Adrenal gland (tissue), 5 donors: Measurements from ENCODE around the gene CRYBA4.
A peak's percentile ranks its signal among the peaks of the same experiment; 100 is the strongest.

ENCODE experiments used
- CTCF ChIP-seq, 6 experiments: fragments of 450-650 bp in 4 of 6; fragments of 200-600 bp in 2 of 6; sonication (generic) in 1 of 6; IDR thresholded peaks; 1 replicate in 5 of 6; 2 replicates in 1 of 6; pipeline versions ENCODE4 v1.5.1 to v1.8.0; 2016 to 2021; ENCODE audit warnings: antibody characterized with exemption in 6 of 6, mild to moderate bottlenecking in 2 of 6, moderate library complexity in 1 of 6
- POLR2A ChIP-seq, 2 donors: fragments of 450-650 bp; IDR thresholded peaks; one replicate each; pipeline ENCODE4 v1.6.1; 2017; ENCODE audit warnings: antibody characterized with exemption in 2 of 2, mild to moderate bottlenecking in 2 of 2, moderate library complexity in 1 of 2
- donor health status: DM: no; HTN: no; CAD: no.

GRCh38 chr22:26589845-26590736 is 31.7 kb upstream of the CRYBA4 start, which contains the start of gene TPST2:
- peak in 1 of 6 experiments; percentile 8 for TF ChIP-seq CTCF (IDR thresholded peaks at IDR 0.05)
- peak in 1 of 2 donors; percentile 81 for TF ChIP-seq POLR2A (IDR thresholded peaks at IDR 0.05)
